SK-N-SH treated with all-trans-retinoic acid at 6 μM for 48 hours (cell line): ENCODE measurements around the gene WSCD2.

Experiments
- ATAC-seq: fragments of 200-7000 bp; cut with Tn5 transposase; 3 replicates; pipeline ENCODE4 v1.9.1; 2020; ENCODE audit warnings: mild to moderate bottlenecking, moderate library complexity
- ARNTL ChIP-seq: fragments of 450-650 bp; formaldehyde crosslinking; IDR thresholded peaks from 2 replicates; pipeline ENCODE4 v1.5.0; 2020; ENCODE audit warnings: low read depth, mild to moderate bottlenecking, moderate library complexity, borderline replicate concordance
- BACH2 ChIP-seq: fragments of 250-450 bp; sonication (Bioruptor Pico); IDR thresholded peaks from 2 replicates; pipeline ENCODE4 v1.9.0; 2021; ENCODE audit warnings: mild to moderate bottlenecking, borderline replicate concordance
- CREB5 ChIP-seq: fragments of 250-450 bp; sonication (Bioruptor Pico); IDR thresholded peaks from 2 replicates; pipeline ENCODE4 v1.5.1; 2020; ENCODE audit warnings: low read depth, mild to moderate bottlenecking, moderate library complexity
- CSDC2 ChIP-seq: fragments of 250-450 bp; sonication (Bioruptor Pico); IDR thresholded peaks from 2 replicates; pipeline ENCODE4 v1.5.0; 2020; ENCODE audit warnings: mild to moderate bottlenecking, moderate library complexity
- CSRNP3 ChIP-seq: fragments of 250-450 bp; sonication (Bioruptor Pico); IDR thresholded peaks from 2 replicates; pipeline ENCODE4 v1.5.1; 2021; ENCODE audit warnings: mild to moderate bottlenecking, moderate library complexity
- ESRRG ChIP-seq: fragments of 250-450 bp; sonication (Bioruptor Pico); IDR thresholded peaks from 2 replicates; pipeline ENCODE4 v1.6.1; 2021; ENCODE audit warnings: mild to moderate bottlenecking
- GLIS3 ChIP-seq: fragments of 250-450 bp; sonication (Bioruptor Pico); IDR thresholded peaks from 2 replicates; pipeline ENCODE4 v1.5.0; 2020; ENCODE audit warnings: mild to moderate bottlenecking, moderate library complexity
- ISL1 ChIP-seq: fragments of 250-450 bp; sonication (Bioruptor Pico); IDR thresholded peaks from 2 replicates; pipeline ENCODE4 v2.1.2; 2022; ENCODE audit warnings: mild to moderate bottlenecking, moderate library complexity
- OSR1 ChIP-seq: fragments of 250-450 bp; sonication (Bioruptor Pico); IDR thresholded peaks from 2 replicates; pipeline ENCODE4 v1.8.0; 2022; ENCODE audit warnings: moderate library complexity, mild to moderate bottlenecking, inconsistent platforms
- RARB ChIP-seq: fragments of 250-450 bp; sonication (Bioruptor Pico); IDR thresholded peaks from 2 replicates; pipeline ENCODE4 v1.8.0; 2021; ENCODE audit warnings: mild to moderate bottlenecking, moderate library complexity
- SNAI2 ChIP-seq: fragments of 250-450 bp; sonication (Bioruptor Pico); IDR thresholded peaks from 2 replicates; pipeline ENCODE4 v1.5.0; 2020; ENCODE audit warnings: mild to moderate bottlenecking, moderate library complexity
- TOX ChIP-seq: fragments of 250-450 bp; sonication (Bioruptor Pico); IDR thresholded peaks from 2 replicates; pipeline ENCODE4 v1.8.0; 2021; ENCODE audit warnings: mild to moderate bottlenecking, moderate library complexity, borderline replicate concordance
- ZC3H10 ChIP-seq: fragments of 250-450 bp; sonication (Bioruptor Pico); IDR thresholded peaks from 2 replicates; pipeline ENCODE4 v1.5.1; 2021; ENCODE audit warnings: mild to moderate bottlenecking, moderate library complexity
- ZFP3 ChIP-seq: fragments of 250-450 bp; sonication (Bioruptor Pico); IDR thresholded peaks from 2 replicates; pipeline ENCODE4 v1.5.0; 2020; ENCODE audit warnings: mild to moderate bottlenecking, moderate library complexity
- ZFP30 ChIP-seq: fragments of 450-650 bp; formaldehyde crosslinking; IDR thresholded peaks from 2 replicates; pipeline ENCODE4 v1.5.0; 2022; ENCODE audit warnings: mild to moderate bottlenecking, moderate library complexity
- ZNF565 ChIP-seq: fragments of 450-650 bp; formaldehyde crosslinking; conservative IDR thresholded peaks from 2 replicates; pipeline ENCODE4 v1.5.0; 2020; ENCODE audit warnings: low read depth, mild to moderate bottlenecking, moderate library complexity
- ZNF70 ChIP-seq: fragments of 450-650 bp; formaldehyde crosslinking; IDR thresholded peaks from 2 replicates; pipeline ENCODE4 v1.5.0; 2020; ENCODE audit warnings: mild to moderate bottlenecking, moderate library complexity
- ZNF8 ChIP-seq: fragments of 450-650 bp; formaldehyde crosslinking; IDR thresholded peaks from 2 replicates; pipeline ENCODE4 v1.5.0; 2020; ENCODE audit warnings: mild to moderate bottlenecking, moderate library complexity
- TF ChIP-seq, protein P1 (sequence below): fragments of 250-450 bp; sonication (Bioruptor Pico); IDR thresholded peaks from 2 replicates; pipeline ENCODE4 v1.8.0; 2021; ENCODE audit warnings: low read depth, mild to moderate bottlenecking, moderate library complexity, borderline replicate concordance
- TF ChIP-seq, protein P2 (sequence below): fragments of 250-450 bp; sonication (Bioruptor Pico); IDR thresholded peaks from 2 replicates; pipeline ENCODE4 v1.8.0; 2020; ENCODE audit warnings: mild to moderate bottlenecking, moderate library complexity, borderline replicate concordance
- TF ChIP-seq, protein P3 (sequence below): fragments of 250-450 bp; sonication (Bioruptor Pico); IDR thresholded peaks from 2 replicates; pipeline ENCODE4 v1.5.0; 2020; ENCODE audit warnings: mild to moderate bottlenecking, moderate library complexity

Gene WSCD2

GRCh38 chr12:108284163-108284562, 155.1 kb downstream of the WSCD2 start (continued):
- no peak for TF ChIP-seq CREB5 (CRISPR knock-in tag)
- TF ChIP-seq ZNF70: no peak
- no peak for TF ChIP-seq ISL1
- TF ChIP-seq, protein P1, sequence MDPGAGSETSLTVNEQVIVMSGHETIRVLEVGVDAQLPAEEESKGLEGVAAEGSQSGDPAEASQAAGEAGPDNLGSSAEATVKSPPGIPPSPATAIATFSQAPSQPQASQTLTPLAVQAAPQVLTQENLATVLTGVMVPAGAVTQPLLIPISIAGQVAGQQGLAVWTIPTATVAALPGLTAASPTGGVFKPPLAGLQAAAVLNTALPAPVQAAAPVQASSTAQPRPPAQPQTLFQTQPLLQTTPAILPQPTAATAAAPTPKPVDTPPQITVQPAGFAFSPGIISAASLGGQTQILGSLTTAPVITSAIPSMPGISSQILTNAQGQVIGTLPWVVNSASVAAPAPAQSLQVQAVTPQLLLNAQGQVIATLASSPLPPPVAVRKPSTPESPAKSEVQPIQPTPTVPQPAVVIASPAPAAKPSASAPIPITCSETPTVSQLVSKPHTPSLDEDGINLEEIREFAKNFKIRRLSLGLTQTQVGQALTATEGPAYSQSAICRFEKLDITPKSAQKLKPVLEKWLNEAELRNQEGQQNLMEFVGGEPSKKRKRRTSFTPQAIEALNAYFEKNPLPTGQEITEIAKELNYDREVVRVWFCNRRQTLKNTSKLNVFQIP: no peak
- TF ChIP-seq ARNTL (CRISPR knock-in tag): no peak
- no peak for TF ChIP-seq CSRNP3
- no peak for TF ChIP-seq ESRRG (CRISPR knock-in tag)
- no peak for TF ChIP-seq ZFP30
- no peak for TF ChIP-seq RARB (CRISPR knock-in tag)
- no peak for TF ChIP-seq ZNF8 (CRISPR knock-in tag)
- TF ChIP-seq CSDC2: no peak
- no peak for TF ChIP-seq ZC3H10 (CRISPR knock-in tag)

GRCh38 chr12:108285016-108285415, 155.9 kb downstream of the WSCD2 start:
- TF ChIP-seq, protein P2, sequence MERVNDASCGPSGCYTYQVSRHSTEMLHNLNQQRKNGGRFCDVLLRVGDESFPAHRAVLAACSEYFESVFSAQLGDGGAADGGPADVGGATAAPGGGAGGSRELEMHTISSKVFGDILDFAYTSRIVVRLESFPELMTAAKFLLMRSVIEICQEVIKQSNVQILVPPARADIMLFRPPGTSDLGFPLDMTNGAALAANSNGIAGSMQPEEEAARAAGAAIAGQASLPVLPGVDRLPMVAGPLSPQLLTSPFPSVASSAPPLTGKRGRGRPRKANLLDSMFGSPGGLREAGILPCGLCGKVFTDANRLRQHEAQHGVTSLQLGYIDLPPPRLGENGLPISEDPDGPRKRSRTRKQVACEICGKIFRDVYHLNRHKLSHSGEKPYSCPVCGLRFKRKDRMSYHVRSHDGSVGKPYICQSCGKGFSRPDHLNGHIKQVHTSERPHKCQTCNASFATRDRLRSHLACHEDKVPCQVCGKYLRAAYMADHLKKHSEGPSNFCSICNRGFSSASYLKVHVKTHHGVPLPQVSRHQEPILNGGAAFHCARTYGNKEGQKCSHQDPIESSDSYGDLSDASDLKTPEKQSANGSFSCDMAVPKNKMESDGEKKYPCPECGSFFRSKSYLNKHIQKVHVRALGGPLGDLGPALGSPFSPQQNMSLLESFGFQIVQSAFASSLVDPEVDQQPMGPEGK: no peak
- TF ChIP-seq TOX (CRISPR knock-in tag) (no peak), ZNF565 (CRISPR knock-in tag) (no peak)
- TF ChIP-seq, protein P3, sequence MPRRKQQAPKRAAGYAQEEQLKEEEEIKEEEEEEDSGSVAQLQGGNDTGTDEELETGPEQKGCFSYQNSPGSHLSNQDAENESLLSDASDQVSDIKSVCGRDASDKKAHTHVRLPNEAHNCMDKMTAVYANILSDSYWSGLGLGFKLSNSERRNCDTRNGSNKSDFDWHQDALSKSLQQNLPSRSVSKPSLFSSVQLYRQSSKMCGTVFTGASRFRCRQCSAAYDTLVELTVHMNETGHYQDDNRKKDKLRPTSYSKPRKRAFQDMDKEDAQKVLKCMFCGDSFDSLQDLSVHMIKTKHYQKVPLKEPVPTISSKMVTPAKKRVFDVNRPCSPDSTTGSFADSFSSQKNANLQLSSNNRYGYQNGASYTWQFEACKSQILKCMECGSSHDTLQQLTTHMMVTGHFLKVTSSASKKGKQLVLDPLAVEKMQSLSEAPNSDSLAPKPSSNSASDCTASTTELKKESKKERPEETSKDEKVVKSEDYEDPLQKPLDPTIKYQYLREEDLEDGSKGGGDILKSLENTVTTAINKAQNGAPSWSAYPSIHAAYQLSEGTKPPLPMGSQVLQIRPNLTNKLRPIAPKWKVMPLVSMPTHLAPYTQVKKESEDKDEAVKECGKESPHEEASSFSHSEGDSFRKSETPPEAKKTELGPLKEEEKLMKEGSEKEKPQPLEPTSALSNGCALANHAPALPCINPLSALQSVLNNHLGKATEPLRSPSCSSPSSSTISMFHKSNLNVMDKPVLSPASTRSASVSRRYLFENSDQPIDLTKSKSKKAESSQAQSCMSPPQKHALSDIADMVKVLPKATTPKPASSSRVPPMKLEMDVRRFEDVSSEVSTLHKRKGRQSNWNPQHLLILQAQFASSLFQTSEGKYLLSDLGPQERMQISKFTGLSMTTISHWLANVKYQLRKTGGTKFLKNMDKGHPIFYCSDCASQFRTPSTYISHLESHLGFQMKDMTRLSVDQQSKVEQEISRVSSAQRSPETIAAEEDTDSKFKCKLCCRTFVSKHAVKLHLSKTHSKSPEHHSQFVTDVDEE: no peak
- TF ChIP-seq, all 23 proteins: peak for 0
- no peak for ATAC-seq

DNA sequence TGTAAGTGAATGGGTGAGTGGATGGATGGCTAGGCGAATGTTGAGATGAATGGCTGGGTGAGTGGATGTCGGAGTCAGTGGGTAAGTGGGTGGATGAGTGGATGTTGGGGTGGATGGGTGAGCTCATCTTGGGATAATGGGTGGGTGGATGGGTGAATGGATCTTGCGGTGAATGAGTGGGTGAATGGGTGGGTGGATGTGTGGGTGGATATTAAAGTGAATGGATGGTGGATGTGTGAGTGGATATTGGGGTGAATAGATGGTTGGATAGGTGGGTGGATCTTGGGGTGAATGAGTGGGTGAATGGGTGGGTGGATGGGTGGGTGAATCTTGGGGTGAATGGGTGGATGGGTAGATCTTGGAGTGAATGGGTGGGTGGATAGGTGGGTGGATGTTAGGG, 158.1 kb downstream of the WSCD2 start:
- TF ChIP-seq ZNF70 (no peak), OSR1 (CRISPR knock-in tag) (no peak), BACH2 (CRISPR knock-in tag) (no peak)
- TF ChIP-seq, all 23 proteins: peak for 0
- no peak for ATAC-seq

- TF ChIP-seq ISL1 (no peak), RARB (CRISPR knock-in tag) (no peak), SNAI2 (CRISPR knock-in tag) (no peak), ZFP3 (CRISPR knock-in tag) (no peak), CSRNP3 (no peak), ZNF565 (CRISPR knock-in tag) (no peak), ESRRG (CRISPR knock-in tag) (no peak), GLIS3 (CRISPR knock-in tag) (no peak), ARNTL (CRISPR knock-in tag) (no peak), BACH2 (CRISPR knock-in tag) (no peak), CSDC2 (no peak)
- TF ChIP-seq, protein P2: no peak
- TF ChIP-seq, all 23 proteins: peak for 0
- ATAC-seq: no peak
Observed at GRCh38 chr12:108289350-108290161, 160.5 kb downstream of the WSCD2 start.
